SK-N-SH (cell line): ENCODE data around the gene GDPD2. TPM values are rescaled to one million over a fixed set of nuclear protein-coding genes. Genes with fewer than 3 reads are reported as not detected.

Source experiments
- CTCF ChIA-PET: fragments of 300-600, 350-600 bp; formaldehyde crosslinking; extraction: SDS; loops from one replicate; lab custom pipeline; 2021; lab: Yijun Ruan, JAX
- POLR2A ChIA-PET: fragments of 350-600 bp; sonication (Branson Sonifier 250); formaldehyde crosslinking; extraction: SDS; loops from one replicate; lab custom pipeline; 2020; ENCODE audit warnings: antibody characterized with exemption, inconsistent platforms; lab: Yijun Ruan, JAX
- DNase-seq: peaks from one replicate; pipeline ENCODE4 v3.0.0; 2012
- H2AFZ ChIP-seq: fragments of 200-600 bp; sonication (generic); 2 replicates; pipeline ENCODE4 v1.8.1; 2016; ENCODE audit warnings: antibody characterized with exemption, mild to moderate bottlenecking, low read depth
- H3F3A ChIP-seq: fragments of 200-600 bp; sonication (generic); replicated peaks from 2 replicates; pipeline ENCODE3; 2016; ENCODE audit warnings: antibody characterized with exemption, mild to moderate bottlenecking; ENCODE audit not compliant: insufficient read depth
- H3K27ac ChIP-seq, 2 experiments: fragments of 200-500 bp in 1 of 2; fragments of 200-600 bp in 1 of 2; sonication (Bioruptor generic) in 1 of 2; sonication (generic), shearing (Covaris generic) in 1 of 2; 2 replicates each; pipeline versions ENCODE4 v1.5.1 to v1.6.1; 2014 to 2016; ENCODE audit warnings: low read depth in 2 of 2, inconsistent platforms in 1 of 2, low read length in 1 of 2, mild to moderate bottlenecking in 1 of 2, mixed read lengths in 1 of 2
- H3K27me3 ChIP-seq: fragments of 200-600 bp; sonication (generic), shearing (Covaris generic); 2 replicates; pipeline ENCODE4 v1.6.1; 2016; ENCODE audit warnings: mixed run types; ENCODE audit not compliant: insufficient read depth
- H3K36me3 ChIP-seq, 2 experiments: fragments of 200-500 bp in 1 of 2; fragments of 200-600 bp in 1 of 2; sonication (Bioruptor generic) in 1 of 2; sonication (generic) in 1 of 2; replicated peaks in 1 of 2; 2 replicates each; pipeline versions ENCODE3 to v1.5.1; 2014 to 2016; ENCODE audit warnings: low read length in 1 of 2, mild to moderate bottlenecking in 1 of 2; ENCODE audit not compliant: insufficient read depth in 2 of 2, control insufficient read depth in 1 of 2
- H3K4me1 ChIP-seq, 2 experiments: fragments of 200-500 bp in 1 of 2; fragments of 200-600 bp in 1 of 2; sonication (Bioruptor generic) in 1 of 2; sonication (generic), shearing (Covaris generic) in 1 of 2; 2 replicates each; pipeline versions ENCODE4 v1.5.1 to v1.6.1; 2014 to 2016; ENCODE audit warnings: low read depth in 1 of 2, low read length in 1 of 2, mixed run types in 1 of 2; ENCODE audit not compliant: insufficient read depth in 2 of 2, control insufficient read depth in 1 of 2
- H3K4me2 ChIP-seq: fragments of 200-600 bp; sonication (generic), shearing (Covaris generic); 2 replicates; pipeline ENCODE4 v1.6.1; 2017; ENCODE audit warnings: mixed run types
- H3K4me3 ChIP-seq, 2 experiments: fragments of 200-500 bp in 1 of 2; fragments of 200-600 bp in 1 of 2; sonication (Bioruptor generic) in 1 of 2; sonication (generic), shearing (Covaris generic) in 1 of 2; 2 replicates each; pipeline versions ENCODE4 v1.5.1 to v1.8.1; 2014 to 2016; ENCODE audit warnings: low read depth in 2 of 2, inconsistent platforms in 1 of 2, low read length in 1 of 2, mild to moderate bottlenecking in 1 of 2, mixed read lengths in 1 of 2, moderate library complexity in 1 of 2
- H3K79me2 ChIP-seq: fragments of 200-600 bp; sonication (generic); 2 replicates; pipeline ENCODE4 v1.8.1; 2017; ENCODE audit warnings: mild to moderate bottlenecking; ENCODE audit not compliant: insufficient read depth
- H3K9ac ChIP-seq: fragments of 200-600 bp; sonication (generic); 2 replicates; pipeline ENCODE4 v1.6.1; 2017; ENCODE audit warnings: mixed run types
- H3K9me2 ChIP-seq: fragments of 200-600 bp; sonication (generic); 2 replicates; pipeline ENCODE4 v1.6.1; 2017; ENCODE audit warnings: mixed run types
- H3K9me3 ChIP-seq: fragments of 200-600 bp; sonication (generic); 2 replicates; pipeline ENCODE4 v1.6.1; 2017; ENCODE audit warnings: mixed run types, mild to moderate bottlenecking, moderate library complexity
- H4K20me1 ChIP-seq: fragments of 200-600 bp; sonication (generic); 2 replicates; pipeline ENCODE4 v1.6.1; 2017; ENCODE audit warnings: mild to moderate bottlenecking, mixed run types; ENCODE audit not compliant: insufficient read depth
- CHD2 ChIP-seq: fragments of 150-350 bp; IDR thresholded peaks from 2 replicates; pipeline ENCODE4 v1.6.1; 2018; ENCODE audit warnings: low read length; ENCODE audit not compliant: partially characterized antibody
- ELF1 ChIP-seq: IDR thresholded peaks from 2 replicates; pipeline ENCODE4 v1.4.0; 2012
- FOSL2 ChIP-seq: IDR thresholded peaks from 2 replicates; pipeline ENCODE4 v1.4.0; 2012; ENCODE audit warnings: low read depth, mild to moderate bottlenecking, moderate library complexity, borderline replicate concordance
- FOXM1 ChIP-seq: IDR thresholded peaks from 2 replicates; pipeline ENCODE4 v1.4.0; 2012; ENCODE audit warnings: low read depth, mild to moderate bottlenecking
- JUND ChIP-seq: IDR thresholded peaks from 2 replicates; pipeline ENCODE4 v1.4.0; 2012
- NFIC ChIP-seq: IDR thresholded peaks from 2 replicates; pipeline ENCODE4 v1.4.0; 2012; ENCODE audit warnings: borderline replicate concordance
- NRF1 ChIP-seq: IDR thresholded peaks from 2 replicates; pipeline ENCODE4 v1.6.1; 2012; ENCODE audit warnings: low read depth, mild to moderate bottlenecking, low read length
- RFX5 ChIP-seq: IDR thresholded peaks from 2 replicates; pipeline ENCODE4 v1.6.1; 2012; ENCODE audit warnings: mild to moderate bottlenecking, improper control_type of control experiment, low read length
- RXRA ChIP-seq: IDR thresholded peaks from 2 replicates; pipeline ENCODE4 v1.4.0; 2012; ENCODE audit warnings: low read depth, mild to moderate bottlenecking, borderline replicate concordance
- SIN3A ChIP-seq: IDR thresholded peaks from 2 replicates; pipeline ENCODE4 v1.6.1; 2012; ENCODE audit warnings: low read depth, mild to moderate bottlenecking, low read length, moderate library complexity, borderline replicate concordance
- SMC3 ChIP-seq: IDR thresholded peaks from 2 replicates; pipeline ENCODE4 v1.6.1; 2012; ENCODE audit warnings: low read depth, low read length, improper control_type of control experiment
- TAF1 ChIP-seq: IDR thresholded peaks from 2 replicates; pipeline ENCODE4 v1.6.1; 2012; ENCODE audit warnings: low read depth, mild to moderate bottlenecking, low read length, moderate library complexity, borderline replicate concordance
- TCF12 ChIP-seq: IDR thresholded peaks from 2 replicates; pipeline ENCODE4 v1.4.0; 2012
- WGBS: methylation state at CpG from one replicate; pipeline ENCODE4 v1.1.6; 2017; ENCODE audit warnings: low lambda C conversion rate; 5-methylcytosine and 5-hydroxymethylcytosine counted together
- polyA plus RNA-seq, 3 experiments: library from polyadenylated mRNA; depleted of rRNA; stranded (reverse); fragments of >200 nt; gene quantifications; 2 replicates each; pipeline ENCODE4 v1.2.3, GENCODE V29; 2012
- TF ChIP-seq, protein P1 (sequence below): IDR thresholded peaks from 2 replicates; pipeline ENCODE4; 2012
- TF ChIP-seq, protein P2 (sequence below): fragments of 150-350 bp; IDR thresholded peaks from 2 replicates; pipeline ENCODE4 v1.6.1; 2017; ENCODE audit warnings: antibody characterized with exemption, low read length, low read depth, borderline replicate concordance
- TF ChIP-seq, protein P3 (sequence below): IDR thresholded peaks from 2 replicates; pipeline ENCODE4 v1.6.1; 2012; ENCODE audit warnings: mild to moderate bottlenecking, low read depth, low read length, moderate library complexity
- TF ChIP-seq, protein P4 (sequence below): fragments of 200-600 bp; sonication (generic); IDR thresholded peaks from 2 replicates; pipeline ENCODE4 v1.6.1; 2017; ENCODE audit warnings: antibody characterized with exemption, mild to moderate bottlenecking, moderate library complexity
- TF ChIP-seq, protein P5 (sequence below): IDR thresholded peaks from 2 replicates; pipeline ENCODE4 v1.4.0; 2012; ENCODE audit warnings: low read depth, borderline replicate concordance

GDPD2 gene
- polyA plus RNA-seq, 1 of the 3 experiments (the other 2 are of a cell fraction): 0.08 TPM

DNA sequence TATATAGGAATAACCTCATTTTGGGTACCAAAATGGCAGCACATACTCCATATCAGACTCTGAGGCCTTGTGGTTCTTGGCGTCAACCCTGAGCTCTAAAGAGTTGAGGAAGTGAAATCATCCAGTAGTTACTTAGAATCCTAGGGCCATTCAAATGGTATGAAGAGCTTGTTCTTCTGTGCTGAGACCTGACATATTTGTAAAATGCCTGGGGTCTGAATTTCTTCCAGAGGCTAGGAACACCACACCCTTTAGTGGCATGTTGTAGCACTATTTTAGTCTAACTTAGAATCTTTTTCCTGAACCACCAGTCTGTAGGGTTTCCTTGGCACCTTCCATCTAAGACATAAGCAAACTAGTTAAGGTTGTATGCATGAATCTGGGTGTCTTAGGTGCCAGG, 18.1 kb upstream of the GDPD2 start:
- DNase-seq: no peak
- no peaks in the 10 kb centered on the region for H3F3A ChIP-seq
- no peak overlapping the region for H3K9ac ChIP-seq
- TF ChIP-seq JUND: no peak
- TF ChIP-seq, protein P1, sequence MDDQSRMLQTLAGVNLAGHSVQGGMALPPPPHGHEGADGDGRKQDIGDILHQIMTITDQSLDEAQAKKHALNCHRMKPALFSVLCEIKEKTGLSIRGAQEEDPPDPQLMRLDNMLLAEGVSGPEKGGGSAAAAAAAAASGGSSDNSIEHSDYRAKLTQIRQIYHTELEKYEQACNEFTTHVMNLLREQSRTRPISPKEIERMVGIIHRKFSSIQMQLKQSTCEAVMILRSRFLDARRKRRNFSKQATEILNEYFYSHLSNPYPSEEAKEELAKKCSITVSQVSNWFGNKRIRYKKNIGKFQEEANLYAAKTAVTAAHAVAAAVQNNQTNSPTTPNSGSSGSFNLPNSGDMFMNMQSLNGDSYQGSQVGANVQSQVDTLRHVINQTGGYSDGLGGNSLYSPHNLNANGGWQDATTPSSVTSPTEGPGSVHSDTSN: no peak
- no peak for TF ChIP-seq RFX5
- no peak for TF ChIP-seq SMC3
- no peak for TF ChIP-seq NRF1
- TF ChIP-seq, protein P2, sequence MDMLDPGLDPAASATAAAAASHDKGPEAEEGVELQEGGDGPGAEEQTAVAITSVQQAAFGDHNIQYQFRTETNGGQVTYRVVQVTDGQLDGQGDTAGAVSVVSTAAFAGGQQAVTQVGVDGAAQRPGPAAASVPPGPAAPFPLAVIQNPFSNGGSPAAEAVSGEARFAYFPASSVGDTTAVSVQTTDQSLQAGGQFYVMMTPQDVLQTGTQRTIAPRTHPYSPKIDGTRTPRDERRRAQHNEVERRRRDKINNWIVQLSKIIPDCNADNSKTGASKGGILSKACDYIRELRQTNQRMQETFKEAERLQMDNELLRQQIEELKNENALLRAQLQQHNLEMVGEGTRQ: no peak
- no peak for TF ChIP-seq FOSL2
- H3K27me3 ChIP-seq: no peaks in the 10 kb centered on the region
- no peak overlapping the region for H2AFZ ChIP-seq
- POLR2A ChIA-PET: no interaction called here
- H3K4me2 ChIP-seq: no peak overlapping the region
- no peaks in the 10 kb centered on the region for H3K9me3 ChIP-seq
- CTCF ChIA-PET: no interaction called here
- H4K20me1 ChIP-seq: no peaks in the 10 kb centered on the region
- WGBS: 40% methylated on average over 1 of the region's 1 CpG
- H3K27ac ChIP-seq: no peak overlapping the region
- H3K36me3 ChIP-seq: peaks cover 18 to 31% of the 10 kb centered on the region in 2 experiments
- H3K4me3 ChIP-seq: no peak overlapping the region
- no peaks in the 10 kb centered on the region for H3K9me2 ChIP-seq
- H3K4me1 ChIP-seq: no peaks in the 10 kb centered on the region
- H3K79me2 ChIP-seq: no peaks in the 10 kb centered on the region

DNA sequence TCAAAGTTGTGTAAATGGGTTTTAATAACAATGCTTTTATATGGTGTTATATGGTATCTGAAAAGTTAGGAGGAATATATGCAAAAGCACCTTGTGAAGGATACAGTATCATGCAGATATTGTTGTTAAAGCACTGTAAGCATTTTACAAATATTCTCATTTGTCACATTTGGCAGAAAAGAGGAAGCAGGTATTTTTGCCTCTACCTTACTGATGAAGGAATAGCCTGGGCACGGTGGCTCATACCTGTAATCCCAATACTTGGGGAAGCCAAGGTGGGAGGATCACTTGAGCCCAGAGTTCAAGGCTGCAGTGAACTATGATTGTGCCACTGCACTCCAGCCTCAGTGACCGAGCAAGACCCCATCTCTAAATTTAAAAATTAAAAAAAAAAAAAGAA, 12.2 kb upstream of the GDPD2 start:
- Histone ChIP-seq H3K79me2 (no peaks in the 10 kb centered on the region), H3K9ac (no peak overlapping the region), H3F3A (no peaks in the 10 kb centered on the region), H3K27ac (no peak overlapping the region), H3K36me3 (peaks cover 4 to 12% of the 10 kb centered on the region in 2 experiments), H2AFZ (no peak overlapping the region), H3K9me2 (no peaks in the 10 kb centered on the region), H3K4me2 (no peak overlapping the region), H4K20me1 (no peaks in the 10 kb centered on the region), H3K4me3 (no peak overlapping the region), H3K9me3 (no peaks in the 10 kb centered on the region), H3K4me1 (no peaks in the 10 kb centered on the region), H3K27me3 (no peaks in the 10 kb centered on the region)
- WGBS: 56% methylated on average over 2 of the region's 2 CpGs
- ChIA-PET POLR2A (no interaction called here), CTCF (no interaction called here)
- no peak for DNase-seq
- TF ChIP-seq FOSL2: no peak
- no peak for TF ChIP-seq NRF1
- no peak for TF ChIP-seq TAF1
- no peak for TF ChIP-seq SMC3
- no peak for TF ChIP-seq SIN3A
- TF ChIP-seq, protein P3, sequence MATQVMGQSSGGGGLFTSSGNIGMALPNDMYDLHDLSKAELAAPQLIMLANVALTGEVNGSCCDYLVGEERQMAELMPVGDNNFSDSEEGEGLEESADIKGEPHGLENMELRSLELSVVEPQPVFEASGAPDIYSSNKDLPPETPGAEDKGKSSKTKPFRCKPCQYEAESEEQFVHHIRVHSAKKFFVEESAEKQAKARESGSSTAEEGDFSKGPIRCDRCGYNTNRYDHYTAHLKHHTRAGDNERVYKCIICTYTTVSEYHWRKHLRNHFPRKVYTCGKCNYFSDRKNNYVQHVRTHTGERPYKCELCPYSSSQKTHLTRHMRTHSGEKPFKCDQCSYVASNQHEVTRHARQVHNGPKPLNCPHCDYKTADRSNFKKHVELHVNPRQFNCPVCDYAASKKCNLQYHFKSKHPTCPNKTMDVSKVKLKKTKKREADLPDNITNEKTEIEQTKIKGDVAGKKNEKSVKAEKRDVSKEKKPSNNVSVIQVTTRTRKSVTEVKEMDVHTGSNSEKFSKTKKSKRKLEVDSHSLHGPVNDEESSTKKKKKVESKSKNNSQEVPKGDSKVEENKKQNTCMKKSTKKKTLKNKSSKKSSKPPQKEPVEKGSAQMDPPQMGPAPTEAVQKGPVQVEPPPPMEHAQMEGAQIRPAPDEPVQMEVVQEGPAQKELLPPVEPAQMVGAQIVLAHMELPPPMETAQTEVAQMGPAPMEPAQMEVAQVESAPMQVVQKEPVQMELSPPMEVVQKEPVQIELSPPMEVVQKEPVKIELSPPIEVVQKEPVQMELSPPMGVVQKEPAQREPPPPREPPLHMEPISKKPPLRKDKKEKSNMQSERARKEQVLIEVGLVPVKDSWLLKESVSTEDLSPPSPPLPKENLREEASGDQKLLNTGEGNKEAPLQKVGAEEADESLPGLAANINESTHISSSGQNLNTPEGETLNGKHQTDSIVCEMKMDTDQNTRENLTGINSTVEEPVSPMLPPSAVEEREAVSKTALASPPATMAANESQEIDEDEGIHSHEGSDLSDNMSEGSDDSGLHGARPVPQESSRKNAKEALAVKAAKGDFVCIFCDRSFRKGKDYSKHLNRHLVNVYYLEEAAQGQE: no peak
- TF ChIP-seq FOXM1: no peak
- TF ChIP-seq, protein P4, sequence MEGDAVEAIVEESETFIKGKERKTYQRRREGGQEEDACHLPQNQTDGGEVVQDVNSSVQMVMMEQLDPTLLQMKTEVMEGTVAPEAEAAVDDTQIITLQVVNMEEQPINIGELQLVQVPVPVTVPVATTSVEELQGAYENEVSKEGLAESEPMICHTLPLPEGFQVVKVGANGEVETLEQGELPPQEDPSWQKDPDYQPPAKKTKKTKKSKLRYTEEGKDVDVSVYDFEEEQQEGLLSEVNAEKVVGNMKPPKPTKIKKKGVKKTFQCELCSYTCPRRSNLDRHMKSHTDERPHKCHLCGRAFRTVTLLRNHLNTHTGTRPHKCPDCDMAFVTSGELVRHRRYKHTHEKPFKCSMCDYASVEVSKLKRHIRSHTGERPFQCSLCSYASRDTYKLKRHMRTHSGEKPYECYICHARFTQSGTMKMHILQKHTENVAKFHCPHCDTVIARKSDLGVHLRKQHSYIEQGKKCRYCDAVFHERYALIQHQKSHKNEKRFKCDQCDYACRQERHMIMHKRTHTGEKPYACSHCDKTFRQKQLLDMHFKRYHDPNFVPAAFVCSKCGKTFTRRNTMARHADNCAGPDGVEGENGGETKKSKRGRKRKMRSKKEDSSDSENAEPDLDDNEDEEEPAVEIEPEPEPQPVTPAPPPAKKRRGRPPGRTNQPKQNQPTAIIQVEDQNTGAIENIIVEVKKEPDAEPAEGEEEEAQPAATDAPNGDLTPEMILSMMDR: no peak
- TF ChIP-seq, protein P1: no peak
- TF ChIP-seq RXRA: no peak
- TF ChIP-seq, protein P5, sequence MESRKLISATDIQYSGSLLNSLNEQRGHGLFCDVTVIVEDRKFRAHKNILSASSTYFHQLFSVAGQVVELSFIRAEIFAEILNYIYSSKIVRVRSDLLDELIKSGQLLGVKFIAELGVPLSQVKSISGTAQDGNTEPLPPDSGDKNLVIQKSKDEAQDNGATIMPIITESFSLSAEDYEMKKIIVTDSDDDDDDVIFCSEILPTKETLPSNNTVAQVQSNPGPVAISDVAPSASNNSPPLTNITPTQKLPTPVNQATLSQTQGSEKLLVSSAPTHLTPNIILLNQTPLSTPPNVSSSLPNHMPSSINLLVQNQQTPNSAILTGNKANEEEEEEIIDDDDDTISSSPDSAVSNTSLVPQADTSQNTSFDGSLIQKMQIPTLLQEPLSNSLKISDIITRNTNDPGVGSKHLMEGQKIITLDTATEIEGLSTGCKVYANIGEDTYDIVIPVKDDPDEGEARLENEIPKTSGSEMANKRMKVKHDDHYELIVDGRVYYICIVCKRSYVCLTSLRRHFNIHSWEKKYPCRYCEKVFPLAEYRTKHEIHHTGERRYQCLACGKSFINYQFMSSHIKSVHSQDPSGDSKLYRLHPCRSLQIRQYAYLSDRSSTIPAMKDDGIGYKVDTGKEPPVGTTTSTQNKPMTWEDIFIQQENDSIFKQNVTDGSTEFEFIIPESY: no peak
- no peak for TF ChIP-seq CHD2
- no peak for TF ChIP-seq TCF12
- no peak for TF ChIP-seq ELF1
- no peak for TF ChIP-seq NFIC
